ENCODE data around the gene TLN1.

The TLN1 gene

DNA sequence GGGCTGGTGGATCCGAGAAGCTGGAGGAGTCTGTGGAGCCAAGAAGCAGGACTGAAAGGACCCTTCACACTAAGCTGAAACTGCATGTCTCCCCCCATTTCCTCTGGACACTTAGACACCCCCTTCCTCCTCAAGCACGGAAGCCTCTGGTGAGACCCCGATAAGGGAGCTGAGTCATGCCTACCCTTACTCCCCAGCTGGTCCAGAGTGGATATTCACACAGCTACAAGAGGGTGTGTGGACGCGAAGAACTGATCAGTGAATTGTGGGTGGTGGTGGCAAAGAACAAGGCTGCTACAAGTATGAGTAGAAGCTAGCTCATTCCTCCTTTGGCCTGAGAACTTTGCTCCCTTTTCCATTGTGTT, 4.3 kb downstream of the TLN1 start:
- peak overlapping the region; percentile 92 for H3K4me3 ChIP-seq (replicated peaks; ENCODE audit: low read depth, low read length)
- TF ChIP-seq, protein P1, sequence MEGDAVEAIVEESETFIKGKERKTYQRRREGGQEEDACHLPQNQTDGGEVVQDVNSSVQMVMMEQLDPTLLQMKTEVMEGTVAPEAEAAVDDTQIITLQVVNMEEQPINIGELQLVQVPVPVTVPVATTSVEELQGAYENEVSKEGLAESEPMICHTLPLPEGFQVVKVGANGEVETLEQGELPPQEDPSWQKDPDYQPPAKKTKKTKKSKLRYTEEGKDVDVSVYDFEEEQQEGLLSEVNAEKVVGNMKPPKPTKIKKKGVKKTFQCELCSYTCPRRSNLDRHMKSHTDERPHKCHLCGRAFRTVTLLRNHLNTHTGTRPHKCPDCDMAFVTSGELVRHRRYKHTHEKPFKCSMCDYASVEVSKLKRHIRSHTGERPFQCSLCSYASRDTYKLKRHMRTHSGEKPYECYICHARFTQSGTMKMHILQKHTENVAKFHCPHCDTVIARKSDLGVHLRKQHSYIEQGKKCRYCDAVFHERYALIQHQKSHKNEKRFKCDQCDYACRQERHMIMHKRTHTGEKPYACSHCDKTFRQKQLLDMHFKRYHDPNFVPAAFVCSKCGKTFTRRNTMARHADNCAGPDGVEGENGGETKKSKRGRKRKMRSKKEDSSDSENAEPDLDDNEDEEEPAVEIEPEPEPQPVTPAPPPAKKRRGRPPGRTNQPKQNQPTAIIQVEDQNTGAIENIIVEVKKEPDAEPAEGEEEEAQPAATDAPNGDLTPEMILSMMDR (IDR thresholded peaks at IDR 0.05; ENCODE audit: low read length, missing control alignments): no peak
- no peak for DNase-seq (ENCODE audit: low read depth)

GRCh38 chr9:35726931-35727330, 5.1 kb downstream of the TLN1 start:
- H3K4me3 ChIP-seq (replicated peaks; ENCODE audit: low read depth, low read length): peak overlapping the region; percentile 92
- TF ChIP-seq, protein P1 (IDR thresholded peaks at IDR 0.05; ENCODE audit: low read length, missing control alignments): peak; percentile 22
- peak; percentile 60 for DNase-seq (ENCODE audit: low read depth)

- no peak overlapping the region for H3K4me3 ChIP-seq (replicated peaks; ENCODE audit: low read depth, low read length)
- TF ChIP-seq, protein P1 (IDR thresholded peaks at IDR 0.05; ENCODE audit: low read length, missing control alignments): no peak
- no peak for DNase-seq (ENCODE audit: low read depth)
Observed at GRCh38 chr9:35725362-35725761, 6.6 kb downstream of the TLN1 start.

DNA sequence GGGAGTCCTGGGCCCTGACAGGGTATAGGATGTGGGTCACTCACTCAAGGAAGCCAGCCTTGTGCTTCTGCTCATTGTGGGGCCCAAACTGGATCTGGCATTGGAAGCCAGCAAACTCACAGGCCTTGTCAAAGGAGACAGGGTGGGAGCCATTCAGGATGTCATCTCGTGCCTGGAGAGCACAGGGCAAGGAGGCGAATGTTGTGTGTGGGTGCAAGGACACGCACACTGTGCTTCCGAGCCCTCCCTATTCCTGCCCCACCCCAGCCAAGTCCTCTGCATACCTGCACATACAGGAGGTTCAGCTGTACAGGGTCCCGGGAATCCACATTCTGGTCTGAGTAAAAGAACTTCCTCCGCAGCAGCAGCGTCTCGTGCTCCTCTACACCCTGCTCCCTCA, 8.1 kb downstream of the TLN1 start:
- TF ChIP-seq, protein P1 (IDR thresholded peaks at IDR 0.05; ENCODE audit: low read length, missing control alignments): no peak
- no peak for DNase-seq (ENCODE audit: low read depth)
- H3K4me3 ChIP-seq (replicated peaks; ENCODE audit: low read depth, low read length): no peak overlapping the region

GRCh38 chr9:35723426-35723825, 8.6 kb downstream of the TLN1 start:
- DNase-seq (ENCODE audit: low read depth): no peak
- TF ChIP-seq, protein P1 (IDR thresholded peaks at IDR 0.05; ENCODE audit: low read length, missing control alignments): no peak
- no peak overlapping the region for H3K4me3 ChIP-seq (replicated peaks; ENCODE audit: low read depth, low read length)

DNA sequence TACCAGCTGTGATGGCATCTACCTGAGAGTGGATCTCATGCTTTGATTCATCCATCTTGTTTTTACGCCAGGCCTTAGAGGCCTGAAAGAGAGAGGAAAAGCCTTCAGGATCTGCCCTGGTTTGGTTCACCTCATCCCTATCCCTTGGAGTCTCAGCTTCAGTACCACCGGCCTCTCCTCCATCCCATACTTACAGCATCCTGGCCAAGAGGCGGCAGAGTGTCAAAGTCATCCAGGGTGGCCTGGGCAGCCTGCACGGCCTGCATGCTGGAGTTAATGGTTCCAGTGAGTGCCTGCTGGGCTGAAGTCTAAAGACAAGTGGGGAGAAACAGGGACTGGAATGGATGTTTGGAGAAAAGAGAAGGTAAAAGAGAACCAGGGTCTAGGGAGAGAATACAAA, 12.4 kb downstream of the TLN1 start:
- TF ChIP-seq, protein P1 (IDR thresholded peaks at IDR 0.05; ENCODE audit: low read length, missing control alignments): no peak
- H3K4me3 ChIP-seq (replicated peaks; ENCODE audit: low read depth, low read length): no peak overlapping the region
- no peak for DNase-seq (ENCODE audit: low read depth)

DNA sequence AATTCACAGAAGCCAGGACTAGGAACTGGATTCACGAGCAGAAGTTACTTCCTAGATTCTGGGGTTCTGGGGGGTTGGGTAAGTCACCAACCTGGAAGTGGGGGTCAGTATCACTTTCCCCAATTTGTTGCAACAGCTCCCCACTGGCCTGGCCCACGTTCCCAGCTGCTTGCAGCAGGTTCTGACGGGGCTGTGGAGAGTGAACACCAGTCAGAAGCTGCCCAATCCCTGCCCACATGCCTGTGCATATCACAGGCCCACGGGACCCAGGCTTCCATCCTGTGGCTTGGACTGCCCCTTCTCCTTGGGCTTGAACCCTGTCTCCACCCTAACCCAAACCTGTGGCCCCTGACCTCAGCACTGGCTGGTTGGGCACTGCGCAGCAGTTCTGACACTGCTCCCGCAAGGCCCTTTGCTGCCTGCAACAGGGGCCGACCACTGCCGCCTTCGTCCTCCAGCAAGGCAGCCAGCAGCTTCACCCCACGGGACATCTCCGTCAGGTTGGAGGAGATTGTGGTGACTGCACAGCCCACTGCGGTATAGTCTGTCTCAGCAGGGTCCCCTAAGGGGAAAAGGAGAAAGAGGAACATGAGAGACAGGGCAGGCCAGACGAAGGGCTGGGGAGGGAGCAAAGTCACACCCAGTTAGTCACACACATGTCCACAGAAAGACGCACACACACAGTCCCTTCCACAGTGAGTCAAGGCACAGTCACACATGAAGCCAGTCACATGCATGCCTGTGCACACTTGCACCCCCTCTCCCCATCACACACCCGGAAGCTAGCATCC, 13.1 kb downstream of the TLN1 start:
- H3K4me3 ChIP-seq (replicated peaks; ENCODE audit: low read depth, low read length): no peak overlapping the region
- TF ChIP-seq, protein P1 (IDR thresholded peaks at IDR 0.05; ENCODE audit: low read length, missing control alignments): no peak
- DNase-seq (ENCODE audit: low read depth): no peak

All from fibroblast of pulmonary artery (primary cell).